ENCODE data around the gene PCP4. TPM values are rescaled to one million over a fixed set of nuclear protein-coding genes. Genes with fewer than 3 reads are reported as not detected.

Gene PCP4
- total RNA-seq, 2 donors from 2014 or later, result 5.4 TPM; not detected in 1

GRCh38 chr21:39900911-39901310, 33.7 kb downstream of the PCP4 start:
- Histone ChIP-seq H3K36me3 (no peaks in the 10 kb centered on the region), H3K27me3 (replicated peaks; ENCODE audit: insufficient read depth) (no peaks in the 10 kb centered on the region), H3K4me3 (no peak overlapping the region), H3K4me1 (ENCODE audit: control insufficient read depth in 1 of 2, low read depth in 2 of 2) (no peaks in the 10 kb centered on the region), H3K27ac (no peak overlapping the region), H3K9me3 (no peaks in the 10 kb centered on the region)
- DNase-seq (ENCODE audit: low spot score) (no peak), ATAC-seq (ENCODE audit: insufficient number of reproducible peaks, low FRiP score, low read depth) (no peak)
- TF ChIP-seq CTCF (IDR thresholded peaks at IDR 0.05), result no peak

- no peak for ATAC-seq (ENCODE audit: insufficient number of reproducible peaks, low FRiP score, low read depth)
- Histone ChIP-seq H3K4me1 (ENCODE audit: control insufficient read depth in 1 of 2, low read depth in 2 of 2) (no peaks in the 10 kb centered on the region), H3K4me3 (no peak overlapping the region), H3K9me3 (no peaks in the 10 kb centered on the region), H3K27me3 (replicated peaks; ENCODE audit: insufficient read depth) (no peaks in the 10 kb centered on the region), H3K36me3 (no peaks in the 10 kb centered on the region), H3K27ac (no peak overlapping the region)
- TF ChIP-seq CTCF (IDR thresholded peaks at IDR 0.05), result no peak
- no peak for DNase-seq (ENCODE audit: low spot score)
These were observed 35.7 kb downstream of the PCP4 start for GRCh38 chr21:39902986-39903385.

GRCh38 chr21:39904457-39904856, 37.2 kb downstream of the PCP4 start:
- H3K4me3 ChIP-seq, result no peak overlapping the region
- H3K27me3 ChIP-seq (replicated peaks; ENCODE audit: insufficient read depth), result no peaks in the 10 kb centered on the region
- TF ChIP-seq CTCF (IDR thresholded peaks at IDR 0.05), result no peak
- no peaks in the 10 kb centered on the region for H3K4me1 ChIP-seq (ENCODE audit: control insufficient read depth in 1 of 2, low read depth in 2 of 2)
- H3K27ac ChIP-seq, result no peak overlapping the region
- no peaks in the 10 kb centered on the region for H3K9me3 ChIP-seq
- no peak for DNase-seq (ENCODE audit: low spot score)
- no peaks in the 10 kb centered on the region for H3K36me3 ChIP-seq
- no peak for ATAC-seq (ENCODE audit: insufficient number of reproducible peaks, low FRiP score, low read depth)

GRCh38 chr21:39908265-39908923, 41.2 kb downstream of the PCP4 start:
- ATAC-seq (ENCODE audit: insufficient number of reproducible peaks, low FRiP score, low read depth) (no peak), DNase-seq (ENCODE audit: low spot score) (no peak)
- Histone ChIP-seq H3K27me3 (replicated peaks; ENCODE audit: insufficient read depth) (no peaks in the 10 kb centered on the region), H3K4me1 (ENCODE audit: control insufficient read depth in 1 of 2, low read depth in 2 of 2) (no peaks in the 10 kb centered on the region), H3K9me3 (no peaks in the 10 kb centered on the region), H3K27ac (no peak overlapping the region), H3K4me3 (no peak overlapping the region), H3K36me3 (no peaks in the 10 kb centered on the region)
- TF ChIP-seq CTCF (IDR thresholded peaks at IDR 0.05), result no peak

GRCh38 chr21:39911286-39912199, 44.3 kb downstream of the PCP4 start:
- no peak for TF ChIP-seq CTCF (IDR thresholded peaks at IDR 0.05)
- no peak overlapping the region for H3K27ac ChIP-seq
- no peaks in the 10 kb centered on the region for H3K36me3 ChIP-seq
- no peaks in the 10 kb centered on the region for H3K4me1 ChIP-seq (ENCODE audit: control insufficient read depth in 1 of 2, low read depth in 2 of 2)
- no peak overlapping the region for H3K4me3 ChIP-seq
- ATAC-seq (ENCODE audit: insufficient number of reproducible peaks, low FRiP score, low read depth) (no peak), DNase-seq (ENCODE audit: low spot score) (no peak)
- H3K27me3 ChIP-seq (replicated peaks; ENCODE audit: insufficient read depth), result no peaks in the 10 kb centered on the region
- H3K9me3 ChIP-seq, result no peaks in the 10 kb centered on the region
